D721Med (cell line): ENCODE results near the gene ANTXR1.

Experiments
- DNase-seq: peaks from one replicate; pipeline ENCODE4 v3.0.0; 2011; ENCODE audit warnings: low spot score; ENCODE audit not compliant: insufficient read length
- FAIRE-seq: peaks from 2 replicates; lab custom pipeline; 2011; peaks lifted over from hg19 to GRCh38; lab: Jason Lieb, UNC
- CTCF ChIP-seq: IDR thresholded peaks from 2 replicates; pipeline ENCODE4 v1.5.1; 2012; ENCODE audit warnings: mild to moderate bottlenecking, control low read depth; ENCODE audit not compliant: insufficient read depth; ENCODE audit errors: missing control alignments

Gene ANTXR1

GRCh38 chr2:69204654-69205053, 191.7 kb downstream of the ANTXR1 start:
- DNase-seq (no peak), FAIRE-seq (no peak)
- no peak for TF ChIP-seq CTCF

GRCh38 chr2:69205076-69205475, 192.1 kb downstream of the ANTXR1 start:
- DNase-seq = no peak
- TF ChIP-seq CTCF = no peak
- FAIRE-seq = no peak

- FAIRE-seq (no peak), DNase-seq (no peak)
- TF ChIP-seq CTCF = no peak
Measured at GRCh38 chr2:69205491-69205890, 192.5 kb downstream of the ANTXR1 start.

- no peak for TF ChIP-seq CTCF
- no peak for FAIRE-seq
- no peak for DNase-seq
Measured at GRCh38 chr2:69208023-69208595, 195.1 kb downstream of the ANTXR1 start.

GRCh38 chr2:69209482-69209881, 196.5 kb downstream of the ANTXR1 start:
- no peak for TF ChIP-seq CTCF
- FAIRE-seq (no peak), DNase-seq (no peak)

- no peak for DNase-seq
- FAIRE-seq = no peak
- no peak for TF ChIP-seq CTCF
Measured at GRCh38 chr2:69210385-69210784, 197.4 kb downstream of the ANTXR1 start.

- no peak for TF ChIP-seq CTCF
- FAIRE-seq (no peak), DNase-seq (no peak)
Measured at GRCh38 chr2:69211048-69211447, 198.1 kb downstream of the ANTXR1 start.
